Measurements from ENCODE around the gene DRG1.
"Not testable (repeated sequence)": the region's sequence is repeated elsewhere in the genome, so short reads cannot be mapped to it uniquely, and the experiment has no call there.

DRG1 gene, protein sequence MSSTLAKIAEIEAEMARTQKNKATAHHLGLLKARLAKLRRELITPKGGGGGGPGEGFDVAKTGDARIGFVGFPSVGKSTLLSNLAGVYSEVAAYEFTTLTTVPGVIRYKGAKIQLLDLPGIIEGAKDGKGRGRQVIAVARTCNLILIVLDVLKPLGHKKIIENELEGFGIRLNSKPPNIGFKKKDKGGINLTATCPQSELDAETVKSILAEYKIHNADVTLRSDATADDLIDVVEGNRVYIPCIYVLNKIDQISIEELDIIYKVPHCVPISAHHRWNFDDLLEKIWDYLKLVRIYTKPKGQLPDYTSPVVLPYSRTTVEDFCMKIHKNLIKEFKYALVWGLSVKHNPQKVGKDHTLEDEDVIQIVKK

DNA sequence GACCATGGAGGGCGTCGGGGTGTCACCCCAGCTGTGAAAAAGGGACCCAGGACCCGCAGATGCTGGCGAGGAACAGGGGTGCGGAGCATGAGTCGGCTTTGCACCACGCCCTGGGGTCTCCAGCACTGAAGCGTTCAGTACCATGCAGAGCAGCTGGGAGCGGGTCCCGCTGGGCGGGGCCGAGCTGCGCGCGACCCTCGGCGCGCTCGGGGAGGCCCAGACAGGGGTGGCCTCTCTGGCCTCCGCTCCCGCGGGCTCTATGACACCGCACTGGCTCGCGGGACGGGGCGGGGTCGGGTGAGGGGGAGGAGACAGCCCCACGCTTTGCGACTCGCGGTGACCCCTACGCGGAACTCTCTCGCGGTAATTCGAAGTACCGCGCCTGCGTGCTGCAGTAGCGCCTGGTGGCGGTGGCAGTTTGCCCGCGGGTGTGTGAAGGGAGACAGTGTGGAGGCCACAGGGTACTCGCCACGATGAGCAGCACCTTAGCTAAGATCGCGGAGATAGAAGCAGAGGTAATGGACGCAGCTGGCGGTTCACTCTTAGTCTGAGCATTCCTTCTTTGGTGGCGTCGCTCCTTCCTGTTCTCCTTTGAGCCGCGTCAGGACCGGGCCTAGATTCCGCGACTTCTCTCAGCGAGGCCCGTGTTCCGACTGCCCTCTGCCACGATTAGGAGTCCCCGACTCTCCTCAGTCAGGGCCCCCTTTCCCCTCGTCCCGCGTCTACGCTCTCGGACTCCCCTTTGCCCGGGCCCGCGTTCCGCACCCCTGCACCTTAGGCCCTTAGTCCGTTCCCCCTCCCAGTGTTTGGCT, at the start of gene DRG1:
DRG1 (plus strand) TSS at position 394 of the 812 bp plus-strand sequence; CDS start at position 474, 80 bp downstream.
- peak; percentile 98 for DNase-seq (ENCODE audit: low read depth, low spot score)

DNA sequence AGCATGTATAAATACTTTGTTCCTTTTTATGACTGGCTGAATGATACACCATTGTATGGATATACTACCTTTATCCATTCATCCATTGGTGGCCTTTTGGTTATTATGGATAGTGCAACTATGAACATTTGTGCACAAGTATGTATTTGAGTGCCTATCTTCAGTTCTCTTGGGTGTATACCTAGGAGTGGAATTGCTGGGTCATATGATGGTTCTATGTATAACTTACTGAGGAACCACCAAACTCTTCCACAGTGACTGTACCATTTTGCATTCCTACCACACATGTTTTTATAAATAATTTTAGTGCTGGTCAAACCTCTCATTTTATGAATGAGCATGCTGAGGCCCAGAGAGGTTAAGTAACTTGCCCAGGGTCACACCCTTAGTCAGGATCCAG, 49.4 kb upstream of the DRG1 start:
- DNase-seq (ENCODE audit: low read depth, low spot score): no peak

DNA sequence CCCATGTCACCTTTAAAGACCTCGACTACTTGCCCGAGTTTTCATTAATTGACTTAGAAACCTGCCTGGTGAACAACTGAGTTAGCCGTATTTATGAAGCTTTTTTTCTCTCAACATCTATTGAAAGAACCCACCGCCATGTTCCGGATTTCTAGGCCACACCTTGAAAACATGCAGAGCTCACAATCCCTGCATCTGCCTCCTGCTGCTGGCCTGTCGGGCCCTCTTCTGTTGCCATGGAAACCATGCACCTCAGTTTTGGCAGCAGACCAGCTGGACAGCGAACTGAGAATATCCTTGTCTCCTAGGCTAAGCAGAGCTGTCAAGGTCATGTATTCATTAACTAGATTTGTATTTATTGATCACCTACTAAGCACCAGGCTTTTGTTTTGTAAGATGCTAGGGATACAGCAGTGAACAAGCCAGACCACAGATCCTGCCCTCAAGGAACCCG, 49.0 kb upstream of the DRG1 start:
- peak; percentile 49 for DNase-seq (ENCODE audit: low read depth, low spot score)

DNA sequence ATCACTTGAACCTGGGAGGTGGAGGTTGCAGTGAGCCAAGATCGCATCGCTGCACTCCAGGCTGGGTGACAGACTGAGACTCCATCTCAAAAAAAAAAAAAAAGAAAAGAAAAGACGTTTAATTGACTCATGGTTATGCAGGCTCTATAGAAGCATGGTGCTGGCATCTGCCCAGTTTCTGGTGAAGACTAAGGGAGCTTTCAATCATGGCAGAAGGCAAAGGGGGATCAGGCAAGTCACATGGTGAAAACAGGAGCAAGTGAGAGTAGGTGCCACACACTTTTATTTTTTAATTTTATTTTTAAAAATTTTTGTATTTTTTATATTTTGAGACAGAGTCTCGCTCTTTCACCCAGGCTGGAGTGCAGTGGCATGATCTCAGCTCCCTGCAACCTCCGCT, 44.9 kb upstream of the DRG1 start:
- no peak for DNase-seq (ENCODE audit: low read depth, low spot score)

DNA sequence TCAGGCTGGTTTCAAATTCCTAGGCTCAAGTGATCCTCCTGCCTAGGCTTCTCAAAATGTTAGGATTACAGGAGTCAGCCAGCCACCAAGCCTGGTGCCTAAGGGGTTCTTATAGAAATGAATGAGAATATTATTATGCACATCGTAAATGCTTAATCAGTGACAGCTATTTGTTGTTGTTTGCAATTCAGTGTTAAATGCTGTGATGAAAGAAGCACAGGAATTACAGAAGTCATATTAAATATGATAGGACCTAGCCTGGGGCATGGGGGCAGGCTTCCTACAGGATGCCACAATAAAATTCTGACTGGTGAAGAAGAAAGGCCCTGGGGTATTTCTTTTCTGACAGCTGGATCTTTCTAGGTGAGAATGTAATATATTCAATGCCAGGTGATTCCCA, 39.4 kb upstream of the DRG1 start:
- no peak for DNase-seq (ENCODE audit: low read depth, low spot score)

DNA sequence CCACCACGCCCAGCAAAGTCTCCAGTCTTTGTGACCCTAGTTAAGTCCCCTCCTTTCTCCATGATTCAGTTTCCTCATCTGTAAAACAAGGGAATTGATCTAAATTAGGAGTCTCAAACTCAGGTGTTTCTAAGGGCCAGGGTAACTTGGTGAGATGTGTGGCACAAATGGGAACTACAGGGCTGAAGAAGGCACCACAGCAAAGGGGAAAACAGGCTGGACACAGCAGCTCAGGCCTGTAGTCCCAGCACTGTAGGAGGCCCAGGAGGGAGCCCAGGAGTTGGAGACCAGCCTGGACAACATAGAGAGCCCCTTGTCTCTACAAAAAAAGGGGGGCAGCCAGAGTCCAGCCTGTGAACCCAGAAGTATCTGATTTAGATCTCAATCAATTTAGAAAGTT, 37.7 kb upstream of the DRG1 start:
- DNase-seq (ENCODE audit: low read depth, low spot score): no peak

DNA sequence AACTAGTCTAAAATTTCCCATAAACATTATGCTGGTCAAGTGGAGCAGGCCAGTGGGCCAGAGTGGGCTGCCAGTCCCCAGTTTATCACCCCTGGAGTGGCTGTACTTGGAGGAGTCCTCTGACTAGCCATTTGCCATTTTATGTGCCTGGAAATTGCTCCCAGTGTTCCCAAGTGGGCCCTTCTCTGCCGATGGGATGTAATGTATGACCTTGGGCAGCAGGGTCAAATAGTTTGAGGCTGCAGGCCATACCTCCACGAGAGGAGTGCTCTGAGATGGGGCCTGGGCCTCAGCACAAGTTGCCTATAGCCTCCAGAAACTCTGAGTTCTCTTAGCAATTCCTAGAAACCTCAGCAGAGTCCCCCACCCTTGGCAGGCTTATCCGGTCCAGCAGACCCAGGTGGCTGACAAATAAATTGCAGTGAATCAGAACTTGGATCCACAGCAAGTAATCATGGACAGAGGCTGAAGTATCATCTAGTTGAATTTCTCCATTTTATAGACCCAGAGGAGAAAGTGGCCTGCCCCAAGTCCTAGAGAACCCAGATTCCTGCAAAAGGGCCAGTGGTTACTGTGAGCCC, 35.4 kb upstream of the DRG1 start:
- DNase-seq (ENCODE audit: low read depth, low spot score): no peak

DNA sequence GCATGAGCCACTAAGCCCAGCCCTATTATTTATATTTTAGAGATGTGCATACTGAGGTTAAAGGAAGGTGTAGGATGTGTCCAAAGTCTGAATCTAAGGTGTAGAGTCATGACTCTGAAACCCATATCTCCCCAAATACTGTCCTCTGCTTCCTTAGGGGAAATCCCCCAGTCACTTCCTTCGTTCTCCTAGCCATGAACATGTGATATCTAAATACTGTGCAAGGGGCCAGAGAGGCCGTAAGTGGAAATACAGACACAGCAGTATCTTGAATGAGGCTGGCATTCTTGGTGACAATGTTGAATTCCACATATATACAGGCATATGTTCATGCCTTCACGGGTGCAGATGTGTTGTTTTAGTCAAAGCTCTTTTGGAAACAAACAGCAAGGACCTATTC, 32.0 kb upstream of the DRG1 start:
- DNase-seq (ENCODE audit: low read depth, low spot score): no peak

DNA sequence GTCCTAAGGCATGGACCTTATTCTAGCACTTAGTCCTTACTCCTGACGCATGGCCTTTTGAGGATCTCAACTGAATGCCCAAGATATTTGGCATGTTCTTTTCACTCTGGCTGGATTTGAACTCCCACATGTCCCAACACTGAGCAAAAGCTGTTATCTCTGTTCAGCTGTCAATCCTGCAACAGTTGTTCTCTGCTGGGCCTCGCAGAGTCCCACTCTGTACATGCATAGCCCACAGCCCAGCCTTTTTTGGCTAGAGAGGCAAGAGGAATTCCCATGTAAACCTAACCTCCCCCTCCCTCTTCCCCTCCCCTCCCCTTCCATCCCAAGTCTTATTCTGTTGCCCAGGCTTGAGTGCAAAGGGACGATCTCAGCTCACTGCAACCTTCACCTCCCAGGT, 21.8 kb upstream of the DRG1 start:
- no peak for DNase-seq (ENCODE audit: low read depth, low spot score)

DNA sequence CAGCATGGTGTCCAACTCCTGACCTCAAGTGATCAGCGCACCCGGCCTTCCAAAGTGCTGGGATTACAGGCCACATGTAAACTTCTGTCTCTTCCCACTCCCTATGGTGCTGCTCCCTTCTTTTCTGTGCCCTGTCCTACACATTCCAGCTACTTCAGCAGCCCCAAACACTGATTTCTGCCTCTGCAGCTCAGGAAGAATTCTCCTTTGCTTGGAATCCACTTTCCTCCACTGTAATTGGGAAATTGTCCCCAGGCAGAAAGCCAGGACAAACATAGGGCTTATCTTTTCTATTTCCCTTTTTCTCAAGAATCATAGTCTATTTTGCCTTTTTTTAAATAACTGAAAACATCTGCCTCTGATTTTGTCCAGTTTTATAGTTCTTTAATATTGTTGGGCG, 21.3 kb upstream of the DRG1 start:
- no peak for DNase-seq (ENCODE audit: low read depth, low spot score)

DNA sequence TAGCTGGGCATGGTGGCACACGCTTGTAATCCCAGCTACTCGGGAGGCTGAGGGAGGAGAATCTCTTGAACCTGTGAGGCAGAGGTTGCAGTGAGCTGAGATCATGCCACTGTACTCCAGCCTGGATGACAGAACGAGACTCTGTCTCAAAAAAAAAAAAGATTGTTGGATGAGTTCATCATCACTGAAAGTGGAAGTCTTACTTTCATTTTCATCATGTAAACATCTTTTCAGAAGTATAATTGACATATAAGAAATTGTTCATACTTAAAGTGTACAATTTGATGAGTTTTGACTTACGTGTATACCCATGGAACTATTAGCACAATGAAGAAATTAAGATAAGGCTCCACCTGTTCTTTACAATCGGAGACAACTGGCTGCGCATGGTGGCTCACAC, 20.8 kb upstream of the DRG1 start:
- not testable (repeated sequence) for DNase-seq (ENCODE audit: low read depth, low spot score)

DNA sequence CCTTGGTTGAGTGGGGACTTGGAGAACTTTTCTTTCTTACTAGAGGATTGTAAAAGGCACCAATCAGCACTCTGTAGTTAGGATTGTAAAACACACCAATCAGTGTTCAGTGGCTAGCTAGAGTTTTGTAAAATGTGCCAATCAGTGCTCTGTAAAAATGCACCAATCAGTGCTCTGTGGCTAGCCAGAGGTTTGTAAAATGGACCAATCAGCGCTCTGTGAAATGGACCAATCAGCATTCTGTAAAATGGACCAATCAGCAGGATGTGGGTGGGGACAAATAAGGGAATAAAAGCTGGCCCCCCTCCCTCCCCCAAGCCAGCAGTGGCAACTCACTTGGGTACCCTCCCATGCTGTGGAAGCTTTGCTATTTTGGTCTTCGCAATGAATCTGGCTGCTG, 5.5 kb upstream of the DRG1 start:
- DNase-seq (ENCODE audit: low read depth, low spot score): no peak

DNA sequence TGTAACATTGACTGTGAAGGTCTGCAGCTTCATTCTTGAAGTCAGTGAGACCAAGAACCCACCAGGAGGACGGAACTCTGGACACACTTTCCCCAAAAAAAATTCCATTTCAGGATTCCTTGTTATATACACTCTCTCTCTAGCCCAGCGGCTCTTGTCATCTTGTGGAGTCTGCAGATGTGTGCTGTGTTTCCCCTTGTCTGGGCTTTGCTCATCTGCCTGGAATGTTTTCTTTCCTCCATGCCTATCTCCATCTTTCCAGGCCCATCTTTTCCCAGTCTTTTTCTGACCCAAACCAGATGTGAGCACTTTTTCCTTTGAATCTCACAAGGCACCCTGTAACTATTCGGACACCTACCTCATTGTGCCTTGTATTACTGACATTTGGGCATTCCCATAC, 5.1 kb upstream of the DRG1 start:
- DNase-seq (ENCODE audit: low read depth, low spot score): no peak

DNA sequence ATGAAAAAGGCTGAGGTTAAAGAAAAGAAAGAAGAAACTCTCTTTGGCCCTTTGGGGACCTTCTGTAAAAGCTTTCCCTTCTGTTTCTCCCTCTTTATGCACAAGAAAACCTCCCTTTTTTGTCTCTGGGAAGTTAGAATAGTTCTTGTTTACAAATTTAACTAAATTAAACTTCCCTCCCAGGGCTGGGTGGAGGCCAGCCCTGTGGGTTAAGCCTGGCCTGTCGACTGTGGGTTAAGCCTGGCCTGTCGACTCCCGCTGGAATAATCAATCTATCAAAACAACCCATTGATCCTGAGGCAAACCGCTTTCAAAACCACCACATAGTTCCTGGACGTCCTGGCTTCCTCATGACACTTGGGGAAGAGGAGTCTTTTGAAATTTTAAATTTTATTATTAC, 1.2 kb upstream of the DRG1 start:
- peak; percentile 7 for DNase-seq (ENCODE audit: low read depth, low spot score)

DNA sequence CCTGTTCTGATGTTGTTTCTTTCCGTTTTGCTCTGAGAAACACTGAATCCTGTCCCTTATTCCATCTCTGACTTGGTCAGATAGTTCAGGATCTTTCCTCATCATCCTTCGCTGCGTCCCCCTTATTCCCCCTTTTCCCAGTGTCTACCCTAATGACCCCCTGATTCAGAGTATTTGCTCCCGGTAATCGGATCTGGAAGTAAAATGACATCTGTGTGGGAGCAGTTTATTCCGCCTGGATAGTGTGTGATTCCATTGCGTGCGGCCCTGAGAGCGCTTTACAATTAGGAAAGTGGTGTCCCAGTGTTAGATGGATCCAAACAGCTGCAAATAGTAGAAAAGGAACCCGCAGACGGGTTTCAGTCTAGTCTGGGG, 606 bp downstream of the DRG1 start:
- DNase-seq (ENCODE audit: low read depth, low spot score): peak; percentile 19

DNA sequence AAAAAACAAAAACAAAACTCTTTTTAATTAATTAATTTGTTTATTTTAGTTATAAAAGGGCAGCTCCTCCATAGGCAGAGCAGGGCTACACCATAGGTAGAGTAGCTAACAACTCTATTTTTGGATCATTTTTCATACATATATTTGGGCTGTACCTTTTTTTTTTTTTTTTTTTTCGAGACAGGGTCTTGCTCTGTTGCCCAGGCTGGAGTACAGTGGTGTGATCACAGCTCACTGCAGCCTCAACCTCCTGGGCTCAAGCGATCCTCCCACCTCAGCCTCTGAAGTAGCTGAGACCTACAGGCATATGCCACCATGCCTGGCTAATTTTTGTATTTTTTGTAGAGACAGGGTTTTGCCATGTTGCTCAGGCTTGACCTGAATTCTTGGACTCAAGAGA, 2.9 kb downstream of the DRG1 start:
- DNase-seq (ENCODE audit: low read depth, low spot score): not testable (repeated sequence)

DNA sequence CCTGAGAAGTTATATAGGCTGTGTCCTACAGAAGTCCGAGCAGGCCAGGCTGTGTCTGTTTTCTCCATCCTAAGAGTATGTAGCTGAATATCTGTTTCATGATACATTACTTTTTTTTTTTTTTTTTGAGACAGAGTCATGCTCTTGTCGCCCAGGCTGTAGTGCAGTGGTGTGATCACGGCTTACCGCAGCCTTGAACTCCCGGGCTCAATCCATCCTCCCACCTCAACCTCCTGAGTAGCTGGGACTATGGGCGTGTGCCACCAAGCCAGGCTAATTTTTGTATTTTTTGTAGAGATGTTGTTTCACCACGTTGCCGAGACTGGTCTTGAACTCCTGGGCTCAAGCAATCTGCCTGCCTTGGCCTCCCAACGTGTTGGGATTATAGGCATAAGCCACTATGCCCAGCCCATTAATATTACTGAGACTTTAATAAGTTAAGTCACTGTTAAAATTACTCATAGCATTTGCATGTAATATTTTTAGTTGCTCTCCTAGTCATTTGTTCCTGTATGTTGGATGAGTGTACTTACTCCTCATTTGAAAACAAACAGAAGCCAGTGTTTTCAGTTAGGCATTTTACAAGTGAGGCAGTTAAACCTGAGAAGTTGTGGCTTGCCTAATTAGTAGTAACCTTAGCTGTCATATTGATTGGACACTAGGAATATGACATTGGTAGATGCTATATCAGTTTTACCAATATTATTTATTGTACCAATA, 26.1 kb downstream of the DRG1 start:
- DNase-seq (ENCODE audit: low read depth, low spot score): no peak

DNA sequence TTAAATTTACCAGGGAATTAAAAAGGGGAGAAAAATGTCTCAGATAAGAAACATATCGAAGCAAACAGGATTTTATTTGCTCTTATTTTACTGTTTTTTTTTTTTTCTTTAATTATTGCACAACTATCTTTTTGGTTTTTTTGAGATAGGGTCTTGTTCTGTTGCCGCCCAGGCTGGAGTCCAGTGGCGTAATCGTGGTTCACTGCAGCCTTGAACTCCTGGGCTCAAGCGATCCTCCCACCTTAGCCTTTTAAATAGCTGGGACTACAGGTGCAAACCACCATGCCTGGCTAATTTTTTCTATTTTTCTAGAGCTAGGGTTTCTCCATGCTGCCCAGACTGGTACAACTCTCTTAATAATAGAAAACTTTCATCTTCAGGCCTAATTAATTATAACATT, 32.5 kb downstream of the DRG1 start:
- DNase-seq (ENCODE audit: low read depth, low spot score): no peak

DNA sequence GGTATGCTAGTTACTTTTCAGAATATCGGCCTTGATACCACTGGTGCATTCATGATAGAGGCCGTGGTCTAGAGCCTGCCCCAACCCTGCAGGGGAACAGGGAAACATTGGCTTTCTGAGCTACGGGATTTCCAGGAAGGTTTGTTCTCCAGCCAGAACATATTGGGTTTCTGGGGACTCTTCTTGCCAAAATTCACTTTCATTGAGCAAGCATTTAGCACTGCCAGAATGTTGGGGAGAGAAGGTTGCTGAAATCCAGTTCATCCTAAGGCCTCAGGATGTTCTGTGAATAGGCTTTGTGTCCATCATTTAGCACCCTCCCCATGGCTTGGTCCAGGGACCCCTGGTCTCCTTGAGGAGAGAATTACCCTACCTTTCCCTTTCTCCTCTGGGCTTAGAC, 36.7 kb downstream of the DRG1 start:
- DNase-seq (ENCODE audit: low read depth, low spot score): no peak

DNA sequence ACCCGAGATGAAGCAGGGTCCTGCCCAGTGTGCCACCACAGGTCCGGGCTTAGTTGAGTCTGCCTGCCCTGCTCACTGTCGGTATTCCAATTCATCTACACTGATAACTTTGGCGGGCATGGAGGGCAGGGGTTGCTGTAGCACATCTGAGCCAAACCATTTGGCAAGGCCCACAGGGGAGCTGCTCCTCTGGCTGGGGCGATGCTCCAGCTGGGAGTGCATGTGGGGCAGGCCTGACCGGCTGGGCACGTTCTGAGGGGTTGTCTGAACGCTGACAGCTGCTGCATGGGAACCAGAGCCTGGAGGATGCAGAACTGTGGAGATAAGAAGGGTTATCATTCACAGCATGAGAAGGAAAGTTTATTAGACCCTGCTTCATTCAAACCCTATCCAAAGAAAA, 40.4 kb downstream of the DRG1 start:
- DNase-seq (ENCODE audit: low read depth, low spot score): no peak

DNA sequence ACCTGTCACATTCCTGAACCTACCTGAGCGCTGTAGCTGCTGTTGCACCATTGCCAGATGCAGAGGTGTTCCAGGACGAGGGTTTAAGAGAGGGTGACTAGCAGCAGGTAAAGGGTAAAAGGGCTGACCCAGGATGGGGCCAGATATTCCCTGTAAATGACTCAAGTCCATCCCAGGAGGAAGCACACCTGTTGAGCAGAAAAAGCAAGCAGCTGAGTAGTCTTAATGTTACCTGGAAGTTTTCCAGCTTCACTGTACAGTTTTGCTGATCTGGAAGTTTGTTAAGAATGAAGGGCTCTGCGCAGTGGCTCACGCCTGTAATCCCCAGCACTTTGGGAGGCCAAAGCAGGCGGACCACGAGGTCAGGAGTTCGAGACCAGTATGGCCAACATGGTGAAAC, 41.3 kb downstream of the DRG1 start:
- DNase-seq (ENCODE audit: low read depth, low spot score): no peak

DNA sequence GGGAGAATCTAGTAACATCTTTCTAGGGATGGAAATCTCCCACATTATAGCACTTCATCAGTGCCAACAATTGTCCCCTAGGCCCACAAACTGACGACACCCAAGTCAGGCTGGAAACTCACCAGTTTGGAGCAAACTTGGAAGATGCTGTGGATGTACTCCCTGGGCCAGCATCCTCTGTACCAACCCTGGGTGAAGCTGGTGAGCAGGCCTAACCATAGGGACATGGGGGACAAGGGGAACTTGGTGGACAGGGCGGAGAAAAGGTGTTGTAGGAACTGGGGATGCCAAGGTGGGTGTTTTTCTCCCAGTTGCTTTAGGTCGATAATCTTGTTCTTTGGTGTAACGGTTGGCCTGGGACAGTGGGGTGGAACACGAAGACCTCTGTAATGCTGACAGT, 42.2 kb downstream of the DRG1 start:
- no peak for DNase-seq (ENCODE audit: low read depth, low spot score)
